ENCODE data around the gene POU2AF1.

Gene POU2AF1, protein sequence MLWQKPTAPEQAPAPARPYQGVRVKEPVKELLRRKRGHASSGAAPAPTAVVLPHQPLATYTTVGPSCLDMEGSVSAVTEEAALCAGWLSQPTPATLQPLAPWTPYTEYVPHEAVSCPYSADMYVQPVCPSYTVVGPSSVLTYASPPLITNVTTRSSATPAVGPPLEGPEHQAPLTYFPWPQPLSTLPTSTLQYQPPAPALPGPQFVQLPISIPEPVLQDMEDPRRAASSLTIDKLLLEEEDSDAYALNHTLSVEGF

DNA sequence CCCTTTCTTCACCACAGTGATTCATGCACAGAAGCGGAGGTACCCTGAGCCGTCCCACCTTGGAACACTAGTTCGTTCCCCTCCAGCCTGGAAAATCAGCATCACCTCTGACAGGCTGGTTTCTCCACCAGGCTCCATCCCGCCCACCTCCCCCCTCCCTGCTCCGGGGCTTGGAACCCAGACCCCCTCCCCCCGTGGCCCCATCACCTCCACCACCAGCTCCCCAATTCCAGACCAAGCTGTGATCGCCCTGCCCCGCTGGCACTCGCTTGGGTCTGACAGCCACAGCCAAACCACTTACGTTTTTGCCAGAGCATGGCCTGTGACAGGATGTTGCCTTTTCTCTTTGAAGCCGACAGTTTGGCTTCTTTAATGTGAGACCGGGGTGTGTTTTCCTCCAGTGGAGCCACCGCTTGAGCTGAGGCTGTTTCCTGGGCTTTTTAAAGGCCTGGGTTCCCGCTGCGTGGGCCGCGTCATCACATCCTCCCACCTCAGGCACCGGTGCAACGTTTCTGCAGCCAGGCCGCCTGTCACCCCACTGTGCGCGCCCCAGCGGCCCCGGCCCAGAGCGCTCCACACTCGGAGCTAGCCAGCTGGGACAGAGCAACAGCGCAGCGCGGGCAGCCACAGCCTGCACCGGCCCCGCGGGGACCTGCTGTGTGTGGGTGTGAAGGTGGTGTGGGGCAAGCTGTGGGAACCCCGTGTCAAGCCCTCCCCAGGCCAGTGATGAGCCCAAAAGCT, at the start of gene POU2AF1:
Gene POU2AF1 (minus strand): TSS at position 415 of the 741 bp plus-strand sequence. CDS start 98 bp downstream, at position 317.
- no peak for DNase-seq

DNA sequence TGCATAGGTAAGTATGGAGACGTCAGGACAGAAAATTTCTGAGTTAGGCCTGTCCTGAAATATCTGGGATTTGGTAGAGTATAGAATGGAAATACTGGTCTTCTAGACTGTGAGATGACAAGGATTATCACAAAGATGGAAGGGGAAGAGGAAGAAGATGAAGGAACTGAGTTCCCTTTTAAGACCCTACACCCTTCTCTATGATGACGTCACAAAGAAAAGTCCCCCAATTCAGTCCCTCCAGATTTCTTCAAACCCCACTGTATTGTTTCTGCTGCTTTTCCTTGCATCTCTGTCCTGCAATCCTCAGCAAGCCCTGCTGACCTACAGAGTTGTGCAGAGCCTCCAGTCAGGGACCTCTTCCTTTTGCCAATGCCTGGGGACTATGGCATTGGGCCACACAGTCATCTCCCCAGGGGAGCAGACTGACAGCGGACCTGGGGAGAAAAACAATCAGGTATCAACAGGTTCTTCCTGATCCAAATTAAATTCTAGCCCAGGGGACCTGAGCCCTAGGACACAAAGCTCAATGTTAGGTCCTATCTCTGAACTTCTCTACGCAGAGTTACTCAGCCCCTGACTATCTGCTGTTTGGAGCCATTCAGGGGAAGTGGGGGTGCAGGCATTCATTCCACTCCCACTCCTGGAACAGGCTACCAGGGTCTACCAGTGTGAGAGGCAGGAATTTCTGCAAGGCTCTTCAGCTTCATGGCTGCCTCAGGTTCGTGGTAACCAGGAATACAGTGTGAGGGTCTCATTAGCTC, 49.2 kb upstream of the POU2AF1 start:
- no peak for DNase-seq

- DNase-seq, result peak; percentile 91
These were observed 48.4 kb upstream of the POU2AF1 start for GRCh38 chr11:111427471-111427912.

DNA sequence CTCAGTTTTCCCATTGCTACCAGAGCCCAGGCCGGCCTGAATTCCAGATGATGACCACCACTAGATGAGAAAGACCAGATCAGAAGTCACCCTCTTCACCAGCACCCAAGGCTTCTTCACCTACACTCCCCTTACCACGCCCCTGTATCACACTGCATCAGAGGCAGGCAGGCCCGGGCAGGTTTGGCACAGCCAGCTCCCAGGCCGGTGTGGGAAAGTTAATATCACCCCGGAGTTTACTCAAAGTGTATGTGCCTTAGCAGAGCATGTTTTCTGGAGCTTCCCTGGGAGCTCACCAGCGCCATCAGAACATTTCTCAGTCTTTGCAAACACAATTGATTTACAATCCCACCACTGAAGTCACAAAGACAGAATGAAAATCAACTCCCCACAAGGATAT, 47.5 kb upstream of the POU2AF1 start:
- no peak for DNase-seq

DNA sequence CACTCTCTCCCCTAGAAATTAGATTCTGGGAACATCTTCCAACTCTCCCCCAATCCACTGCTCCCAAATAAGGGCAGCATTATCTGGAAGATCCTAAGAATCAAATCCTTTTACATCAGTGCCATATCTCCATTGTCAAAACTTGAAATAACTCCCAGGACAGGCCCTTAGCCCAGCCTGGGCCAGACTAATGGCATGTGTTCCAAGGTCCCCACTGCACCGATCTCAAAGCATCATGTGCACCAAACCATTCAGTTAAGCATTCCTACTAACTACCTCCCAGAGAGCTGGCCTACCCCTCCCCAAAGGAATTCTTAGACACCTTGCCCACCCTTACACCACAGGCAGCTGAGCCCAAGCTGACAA, 44.2 kb upstream of the POU2AF1 start:
- DNase-seq, result no peak

GRCh38 chr11:111422494-111423249, 43.6 kb upstream of the POU2AF1 start:
- no peak for DNase-seq

- no peak for DNase-seq
These were observed 42.2 kb upstream of the POU2AF1 start for GRCh38 chr11:111421251-111421650.

- DNase-seq, result peak; percentile 91
These were observed 40.7 kb upstream of the POU2AF1 start for GRCh38 chr11:111419641-111420327.

DNA sequence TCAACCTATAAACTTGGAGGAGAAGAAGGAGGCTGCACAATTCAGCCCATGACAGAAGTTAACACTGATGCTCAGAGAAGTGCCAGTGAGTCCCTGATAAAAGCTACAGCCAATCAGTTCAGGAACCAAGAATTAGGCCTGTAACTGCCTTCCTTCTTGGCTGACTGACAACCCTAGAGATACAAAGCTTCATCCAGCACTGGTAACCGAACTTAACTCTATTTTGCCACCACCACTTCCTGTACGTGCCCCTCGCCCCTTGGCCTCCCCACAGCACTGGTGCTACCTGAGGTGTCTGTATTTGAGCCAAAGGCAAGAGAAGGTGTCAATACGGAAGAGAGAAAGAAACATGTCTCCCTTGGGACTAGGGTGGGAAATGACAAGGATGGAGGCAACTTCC, 40.1 kb upstream of the POU2AF1 start:
- no peak for DNase-seq

- no peak for DNase-seq
These were observed 39.3 kb upstream of the POU2AF1 start for GRCh38 chr11:111418436-111418787.

- no peak for DNase-seq
These were observed 38.8 kb upstream of the POU2AF1 start for GRCh38 chr11:111417766-111418435.

DNA sequence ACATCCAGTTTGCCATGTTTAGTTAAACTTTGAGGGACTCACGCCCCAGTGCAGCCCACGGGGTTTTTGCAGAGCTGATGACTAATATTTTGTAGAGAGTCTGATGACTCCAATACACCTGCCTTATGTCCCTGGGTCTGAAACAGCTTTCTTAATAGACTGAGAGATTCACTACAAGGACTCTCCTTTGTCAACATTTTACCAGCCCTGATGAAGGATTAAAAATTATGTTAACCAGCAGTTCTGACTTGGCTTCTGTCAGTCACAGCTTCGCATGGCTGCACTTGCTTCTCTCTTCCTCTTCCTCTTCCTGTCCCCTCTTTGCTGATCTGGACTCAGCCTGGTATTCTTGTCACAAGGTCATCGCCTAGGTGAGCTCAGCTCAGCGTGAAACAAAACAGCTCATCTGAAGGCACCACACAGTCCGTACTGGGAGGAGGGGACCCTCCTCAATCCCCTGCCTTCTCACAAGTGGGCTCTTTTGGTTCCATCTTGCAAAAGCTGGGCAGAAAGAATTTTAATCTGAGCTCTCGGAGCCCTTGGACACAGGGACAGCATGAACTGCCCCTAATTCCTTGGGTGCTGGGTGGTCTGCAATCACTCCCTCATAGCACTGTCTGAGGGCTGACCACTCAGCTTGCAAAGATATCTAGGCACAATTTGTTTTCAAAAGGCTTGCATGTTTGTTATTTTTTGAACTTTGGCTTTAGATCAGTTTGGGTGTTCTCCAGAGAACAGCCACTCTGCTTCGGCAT, 38.1 kb upstream of the POU2AF1 start:
- DNase-seq, result peak; percentile 21

- DNase-seq, result no peak
These were observed 37.3 kb upstream of the POU2AF1 start for GRCh38 chr11:111416231-111416960.

DNA sequence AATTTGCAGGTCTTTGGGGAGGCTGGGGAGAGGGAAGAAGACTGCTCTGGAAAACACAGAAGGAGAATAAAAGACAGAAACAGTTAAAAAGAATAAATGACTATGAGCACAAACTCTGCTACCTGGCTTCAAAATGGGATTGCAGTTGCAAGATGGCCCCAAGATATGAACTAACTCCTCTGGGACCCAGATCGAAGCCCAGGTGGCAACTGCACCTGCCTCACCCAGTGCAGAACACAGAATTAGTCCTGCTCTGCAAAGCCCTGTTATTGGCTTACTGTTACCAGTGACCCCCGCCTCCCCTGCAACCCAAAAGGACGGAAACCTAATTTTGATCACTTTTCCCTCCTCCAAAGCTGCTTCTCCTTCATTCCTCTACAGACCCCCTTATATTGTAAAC, 35.9 kb upstream of the POU2AF1 start:
- no peak for DNase-seq

DNA sequence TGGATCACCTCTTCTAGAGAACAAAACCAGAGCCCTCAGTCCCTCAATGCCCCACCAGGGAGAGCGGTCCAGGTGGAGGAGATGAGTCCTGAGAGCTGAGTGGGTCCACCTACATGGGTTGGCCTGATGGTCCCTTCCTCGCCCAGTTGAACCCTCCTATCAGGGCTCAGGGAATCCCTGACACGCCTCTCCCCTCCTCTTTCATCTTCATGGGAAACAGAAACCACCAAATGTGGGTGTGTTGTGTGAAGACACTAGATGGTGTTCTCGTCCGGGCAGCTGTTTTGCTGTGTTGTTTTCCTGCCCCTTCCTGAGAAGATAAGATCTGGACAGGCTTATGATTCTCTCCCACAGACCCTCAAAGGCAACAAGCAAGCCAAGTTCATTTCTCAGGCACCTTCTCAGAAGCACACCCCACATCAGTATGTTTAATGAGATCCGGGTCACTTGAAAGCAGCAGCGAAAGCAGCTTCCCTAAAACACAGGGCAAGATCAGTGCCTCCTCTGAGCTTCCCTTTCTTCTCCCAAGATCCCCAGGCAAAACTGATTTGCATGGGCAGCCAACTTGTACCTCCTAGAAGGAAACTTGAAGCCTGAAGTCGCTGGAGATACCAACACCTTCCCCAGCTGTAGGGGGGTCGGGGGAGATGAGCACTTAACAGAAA, 35.3 kb upstream of the POU2AF1 start:
- DNase-seq, result no peak

DNA sequence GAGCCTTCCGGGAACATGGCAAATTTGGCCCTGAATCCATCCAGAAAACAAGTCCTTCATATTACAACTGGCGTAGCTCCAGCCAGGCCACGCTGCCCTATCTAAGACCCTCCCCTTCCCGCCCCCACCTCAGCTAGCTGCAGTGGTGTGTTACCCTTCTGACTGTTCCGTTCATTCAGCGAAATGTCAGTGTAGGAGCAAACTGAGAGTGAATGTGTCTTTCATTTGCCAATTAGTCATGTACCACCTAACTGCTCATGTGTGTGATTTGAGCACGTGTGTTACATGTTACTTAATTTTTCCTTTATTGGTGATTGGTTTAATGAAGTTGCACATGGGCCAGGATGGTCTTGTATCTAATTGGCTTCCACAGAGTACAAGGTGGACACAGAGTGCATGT, 34.8 kb upstream of the POU2AF1 start:
- no peak for DNase-seq

GRCh38 chr11:111412293-111412692, 33.2 kb upstream of the POU2AF1 start:
- no peak for DNase-seq

GRCh38 chr11:111411456-111411855, 32.4 kb upstream of the POU2AF1 start:
- DNase-seq, result no peak

DNA sequence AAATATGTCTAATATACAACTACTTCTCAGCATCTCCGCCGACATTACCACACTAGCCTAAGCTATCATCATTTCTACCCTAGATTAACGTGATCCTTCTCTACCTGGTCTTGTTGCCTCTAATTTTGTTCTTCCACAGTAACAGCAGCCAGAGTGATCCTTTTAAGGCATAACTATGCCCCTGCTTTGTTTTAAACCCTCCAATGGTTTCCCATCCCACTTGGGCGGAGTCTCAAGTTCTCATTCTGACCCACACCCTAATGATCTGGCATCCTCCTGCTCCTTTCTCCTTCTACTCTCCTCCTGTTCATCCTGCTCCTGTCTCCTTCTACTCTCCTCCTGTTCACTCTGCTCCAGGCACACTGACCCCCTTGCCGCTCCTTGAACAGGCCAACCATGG, 31.9 kb upstream of the POU2AF1 start:
- DNase-seq, result no peak

GRCh38 chr11:111409915-111410314, 30.8 kb upstream of the POU2AF1 start:
- DNase-seq, result no peak

Measured in NCI-H2029 treated with DMSO at 0.1 percent for 48 hours (cell line).